Body of pancreas (tissue), 4 donors: Measurements from ENCODE around the gene PRODH.

Source experiments
- POLR2A ChIP-seq, 3 donors: fragments of 450-650 bp; IDR thresholded peaks; one replicate each; pipeline ENCODE4 v1.6.1; 2016; ENCODE audit warnings: antibody characterized with exemption in 3 of 3, mild to moderate bottlenecking in 2 of 3
- TF ChIP-seq, protein P1 (sequence below), 7 experiments: fragments of 450-650 bp in 4 of 7; fragments of 200-600 bp in 3 of 7; sonication (generic) in 3 of 7; IDR thresholded peaks; one replicate each; pipeline ENCODE4 v1.5.1; 2016 to 2019; ENCODE audit warnings: antibody characterized with exemption in 7 of 7

DNA sequence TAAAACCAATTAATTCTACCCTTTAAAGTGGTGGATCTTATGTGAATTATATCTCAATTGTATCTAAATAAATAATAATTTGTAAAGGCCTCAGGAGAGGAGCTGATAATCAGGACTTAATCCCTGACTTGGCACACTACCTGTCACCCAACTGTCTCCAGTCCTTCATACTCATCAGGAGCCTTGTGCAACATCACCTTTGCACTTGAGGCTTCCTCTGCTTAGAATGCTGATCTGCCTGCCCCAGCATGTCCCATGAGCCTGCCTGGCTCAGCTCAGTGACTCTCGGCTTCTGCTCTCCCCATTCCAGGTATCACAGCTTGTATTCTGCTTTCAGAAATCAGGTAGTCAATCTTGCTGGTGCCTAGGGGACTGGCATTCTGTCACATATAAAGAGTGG lies 43.9 kb upstream of the PRODH start:
- TF ChIP-seq, protein P1, sequence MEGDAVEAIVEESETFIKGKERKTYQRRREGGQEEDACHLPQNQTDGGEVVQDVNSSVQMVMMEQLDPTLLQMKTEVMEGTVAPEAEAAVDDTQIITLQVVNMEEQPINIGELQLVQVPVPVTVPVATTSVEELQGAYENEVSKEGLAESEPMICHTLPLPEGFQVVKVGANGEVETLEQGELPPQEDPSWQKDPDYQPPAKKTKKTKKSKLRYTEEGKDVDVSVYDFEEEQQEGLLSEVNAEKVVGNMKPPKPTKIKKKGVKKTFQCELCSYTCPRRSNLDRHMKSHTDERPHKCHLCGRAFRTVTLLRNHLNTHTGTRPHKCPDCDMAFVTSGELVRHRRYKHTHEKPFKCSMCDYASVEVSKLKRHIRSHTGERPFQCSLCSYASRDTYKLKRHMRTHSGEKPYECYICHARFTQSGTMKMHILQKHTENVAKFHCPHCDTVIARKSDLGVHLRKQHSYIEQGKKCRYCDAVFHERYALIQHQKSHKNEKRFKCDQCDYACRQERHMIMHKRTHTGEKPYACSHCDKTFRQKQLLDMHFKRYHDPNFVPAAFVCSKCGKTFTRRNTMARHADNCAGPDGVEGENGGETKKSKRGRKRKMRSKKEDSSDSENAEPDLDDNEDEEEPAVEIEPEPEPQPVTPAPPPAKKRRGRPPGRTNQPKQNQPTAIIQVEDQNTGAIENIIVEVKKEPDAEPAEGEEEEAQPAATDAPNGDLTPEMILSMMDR (IDR thresholded peaks at IDR 0.05) = no peak
- TF ChIP-seq POLR2A (IDR thresholded peaks at IDR 0.05) = no peak
